Keratinocyte (primary cell): ENCODE results near the gene NLGN1. TPM values are rescaled to one million over a fixed set of nuclear protein-coding genes. Genes with fewer than 3 reads are reported as not detected.

ENCODE experiments used
- DNase-seq: peaks from one replicate; pipeline ENCODE4 v3.0.0-alpha.2; 2011; ENCODE audit warnings: low read depth, missing footprints, low spot score
- FAIRE-seq: peaks from 2 replicates; lab custom pipeline; 2011; peaks lifted over from hg19 to GRCh38; lab: Jason Lieb, UNC
- H2AFZ ChIP-seq: 2 replicates; pipeline ENCODE4 v1.6.0; 2012; ENCODE audit warnings: low read length, control low read depth, inconsistent platforms; ENCODE audit not compliant: control insufficient read depth
- H3K27ac ChIP-seq: 2 replicates; pipeline ENCODE4 v1.5.1; 2011; ENCODE audit warnings: low read length; ENCODE audit not compliant: control insufficient read depth, insufficient read depth
- H3K27me3 ChIP-seq: 3 replicates; pipeline ENCODE4 v1.6.0; 2011; ENCODE audit warnings: low read length; ENCODE audit not compliant: control insufficient read depth, insufficient read depth; ENCODE audit errors: extremely low read depth
- H3K36me3 ChIP-seq, 2 experiments: 2 replicates in 1 of 2; 3 replicates in 1 of 2; pipeline ENCODE4 v1.5.1; 2011; ENCODE audit warnings: low read length in 2 of 2, mild to moderate bottlenecking in 1 of 2; ENCODE audit not compliant: control insufficient read depth in 2 of 2, insufficient read depth in 2 of 2; ENCODE audit errors: extremely low read depth in 1 of 2
- H3K4me1 ChIP-seq: 3 replicates; pipeline ENCODE4 v1.5.1; 2011; ENCODE audit warnings: low read length; ENCODE audit not compliant: control insufficient read depth, insufficient read depth; ENCODE audit errors: extremely low read depth
- H3K4me2 ChIP-seq: 3 replicates; pipeline ENCODE4 v1.6.0; 2011; ENCODE audit warnings: low read depth, low read length; ENCODE audit not compliant: control insufficient read depth, insufficient read depth; ENCODE audit errors: extremely low read depth
- H3K4me3 ChIP-seq, 3 experiments: fragments of 200-600 bp in 1 of 3; sonication (generic) in 1 of 3; 2 replicates in 2 of 3; 3 replicates in 1 of 3; pipeline ENCODE4 v1.5.1; 2011 to 2016; ENCODE audit warnings: low read length in 3 of 3, mild to moderate bottlenecking in 3 of 3, control low read depth in 2 of 3, inconsistent platforms in 1 of 3, low read depth in 1 of 3, mixed read lengths in 1 of 3, mixed run types in 1 of 3, moderate library complexity in 1 of 3; ENCODE audit not compliant: control insufficient read depth in 2 of 3, insufficient read depth in 2 of 3; ENCODE audit errors: extremely low read depth in 1 of 3
- H3K79me2 ChIP-seq: 2 replicates; pipeline ENCODE4 v1.6.0; 2012; ENCODE audit warnings: low read length; ENCODE audit not compliant: control insufficient read depth, insufficient read depth
- H3K9ac ChIP-seq: 3 replicates; pipeline ENCODE4 v1.6.0; 2011; ENCODE audit warnings: low read length; ENCODE audit not compliant: control insufficient read depth, insufficient read depth; ENCODE audit errors: extremely low read depth
- H3K9me1 ChIP-seq: 3 replicates; pipeline ENCODE4 v1.6.0; 2011; ENCODE audit warnings: low read length; ENCODE audit not compliant: control insufficient read depth, insufficient read depth; ENCODE audit errors: extremely low read depth
- H3K9me3 ChIP-seq: 2 replicates; pipeline ENCODE4 v1.5.1; 2012; ENCODE audit warnings: low read depth, low read length; ENCODE audit not compliant: control insufficient read depth
- H4K20me1 ChIP-seq: 3 replicates; pipeline ENCODE4 v1.6.0; 2011; ENCODE audit warnings: low read length; ENCODE audit not compliant: control insufficient read depth, insufficient read depth; ENCODE audit errors: extremely low read depth
- EZH2 ChIP-seq: IDR thresholded peaks from one replicate; pipeline ENCODE4 v1.6.1; 2012; ENCODE audit warnings: inconsistent platforms, mild to moderate bottlenecking, low read length, moderate library complexity
- dilution Hi-C: fragments of 300-500 bp; cut with MboI; formaldehyde crosslinking; loops from one replicate; pipeline ENCODE4 v1.7.0; 2020; ENCODE audit warnings: low sequenced_read_pairs; ENCODE audit not compliant: extremely low pct_ligation_motif_present
- polyA plus RNA-seq, 5 experiments: library from polyadenylated mRNA; depleted of rRNA in 3 of 5; stranded (reverse) in 3 of 5; stranded (forward) in 1 of 5; unstranded in 1 of 5; fragments of >200 nt; gene quantifications; 1 replicate in 1 of 5; 2 replicates in 3 of 5; 3 replicates in 1 of 5; pipeline versions ENCODE4 v1.2.1 to v1.2.3, GENCODE V29; 2011 to 2012; ENCODE audit warnings: missing spikeins in 2 of 5, low read depth in 1 of 5, low replicate concordance in 1 of 5
- TF ChIP-seq, protein P1 (sequence below), 3 experiments: IDR thresholded peaks in 1 of 3; conservative IDR thresholded peaks in 1 of 3; optimal IDR thresholded peaks in 1 of 3; 2 replicates in 2 of 3; 3 replicates in 1 of 3; pipeline versions ENCODE3 to v1.5.1; 2011; ENCODE audit warnings: low read length in 3 of 3, mild to moderate bottlenecking in 3 of 3, moderate library complexity in 2 of 3, control low read depth in 1 of 3, inconsistent platforms in 1 of 3; ENCODE audit not compliant: insufficient read depth in 2 of 3; ENCODE audit errors: extremely low read depth in 1 of 3

NLGN1 gene
- polyA plus RNA-seq, 1 donor (not counting 4 experiments of a cell fraction or from before 2014, with no cell fraction given) = not detected

DNA sequence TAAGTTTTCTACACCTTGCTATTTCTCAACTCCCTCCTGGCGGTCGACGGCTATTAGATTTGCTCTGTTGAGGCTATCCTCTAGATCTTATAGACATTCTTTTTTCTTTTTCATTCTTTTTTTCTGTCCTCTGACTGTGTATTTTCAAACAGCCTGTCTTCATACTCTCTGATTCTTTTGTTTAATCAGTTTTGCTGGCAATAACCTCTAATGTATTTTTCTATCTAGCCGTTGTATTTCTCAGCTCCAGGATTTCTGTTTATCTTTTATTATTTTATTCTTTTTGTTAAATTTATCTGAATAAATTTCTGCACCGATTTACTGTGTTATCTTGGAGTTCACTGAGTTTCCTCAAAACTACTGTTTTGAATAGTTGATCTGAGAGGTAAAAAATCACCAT is 31.5 kb downstream of the NLGN1 start:
- Histone ChIP-seq H3K9me3 (no peaks in the 10 kb centered on the region), H3K9ac (no peak overlapping the region), H3K4me3 (no peak overlapping the region), H3K4me1 (no peaks in the 10 kb centered on the region), H3K27me3 (no peaks in the 10 kb centered on the region), H3K36me3 (no peaks in the 10 kb centered on the region), H3K4me2 (no peak overlapping the region), H3K27ac (no peak overlapping the region), H4K20me1 (no peaks in the 10 kb centered on the region), H3K9me1 (no peaks in the 10 kb centered on the region), H3K79me2 (no peaks in the 10 kb centered on the region), H2AFZ (no peak overlapping the region)
- TF ChIP-seq, protein P1, sequence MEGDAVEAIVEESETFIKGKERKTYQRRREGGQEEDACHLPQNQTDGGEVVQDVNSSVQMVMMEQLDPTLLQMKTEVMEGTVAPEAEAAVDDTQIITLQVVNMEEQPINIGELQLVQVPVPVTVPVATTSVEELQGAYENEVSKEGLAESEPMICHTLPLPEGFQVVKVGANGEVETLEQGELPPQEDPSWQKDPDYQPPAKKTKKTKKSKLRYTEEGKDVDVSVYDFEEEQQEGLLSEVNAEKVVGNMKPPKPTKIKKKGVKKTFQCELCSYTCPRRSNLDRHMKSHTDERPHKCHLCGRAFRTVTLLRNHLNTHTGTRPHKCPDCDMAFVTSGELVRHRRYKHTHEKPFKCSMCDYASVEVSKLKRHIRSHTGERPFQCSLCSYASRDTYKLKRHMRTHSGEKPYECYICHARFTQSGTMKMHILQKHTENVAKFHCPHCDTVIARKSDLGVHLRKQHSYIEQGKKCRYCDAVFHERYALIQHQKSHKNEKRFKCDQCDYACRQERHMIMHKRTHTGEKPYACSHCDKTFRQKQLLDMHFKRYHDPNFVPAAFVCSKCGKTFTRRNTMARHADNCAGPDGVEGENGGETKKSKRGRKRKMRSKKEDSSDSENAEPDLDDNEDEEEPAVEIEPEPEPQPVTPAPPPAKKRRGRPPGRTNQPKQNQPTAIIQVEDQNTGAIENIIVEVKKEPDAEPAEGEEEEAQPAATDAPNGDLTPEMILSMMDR (optimal IDR thresholded peaks at IDR 0.05 in 1 of 3, IDR thresholded peaks at IDR 0.05 in 1 of 3, conservative IDR thresholded peaks at IDR 0.05 in 1 of 3; ENCODE audit: extremely low read depth in 1 of 3, insufficient read depth in 2 of 3, low read length in 3 of 3) = no peak
- DNase-seq = no peak
- FAIRE-seq = no peak
- dilution Hi-C loops = no loop called here

- H4K20me1 ChIP-seq = no peaks in the 10 kb centered on the region
- H3K4me1 ChIP-seq = no peaks in the 10 kb centered on the region
- no peaks in the 10 kb centered on the region for H3K9me3 ChIP-seq
- H3K27me3 ChIP-seq = no peaks in the 10 kb centered on the region
- no peak overlapping the region for H3K27ac ChIP-seq
- no peaks in the 10 kb centered on the region for H3K9me1 ChIP-seq
- H3K9ac ChIP-seq = no peak overlapping the region
- H3K4me3 ChIP-seq = no peak overlapping the region
- no peak for TF ChIP-seq EZH2
- TF ChIP-seq, protein P1 (optimal IDR thresholded peaks at IDR 0.05 in 1 of 3, IDR thresholded peaks at IDR 0.05 in 1 of 3, conservative IDR thresholded peaks at IDR 0.05 in 1 of 3; ENCODE audit: extremely low read depth in 1 of 3, insufficient read depth in 2 of 3, low read length in 3 of 3) = no peak
- DNase-seq (no peak), FAIRE-seq (no peak)
- no peaks in the 10 kb centered on the region for H3K36me3 ChIP-seq
- H3K4me2 ChIP-seq = no peak overlapping the region
- no peaks in the 10 kb centered on the region for H3K79me2 ChIP-seq
- dilution Hi-C loops = no loop called here
- H2AFZ ChIP-seq = no peak overlapping the region
These were observed 32.0 kb downstream of the NLGN1 start for GRCh38 chr3:173429527-173429926.
